T follicular helper cell (primary cell): Measurements from ENCODE around the gene MYH1.

Source experiments
- DNase-seq: peaks from one replicate; pipeline ENCODE4 v3.0.0-alpha.2; 2020; ENCODE audit warnings: low read depth

Gene MYH1

GRCh38 chr17:10482252-10482651, 36.1 kb downstream of the MYH1 start:
- DNase-seq: no peak

GRCh38 chr17:10477701-10478100, 40.6 kb downstream of the MYH1 start:
- DNase-seq: no peak

GRCh38 chr17:10474536-10474935, 43.8 kb downstream of the MYH1 start:
- no peak for DNase-seq

GRCh38 chr17:10471858-10472257, 46.5 kb downstream of the MYH1 start:
- DNase-seq: no peak

GRCh38 chr17:10469459-10469858, 48.9 kb downstream of the MYH1 start, which contains the start of gene MYH4:
Gene MYH4, minus strand, starts transcription at chr17:10469559. Its CDS starts 2,814 bp downstream, at chr17:10466745.
- DNase-seq: no peak

- DNase-seq: no peak
Observed at GRCh38 chr17:10463402-10463801, 54.9 kb downstream of the MYH1 start.

- DNase-seq: no peak
Observed at GRCh38 chr17:10460062-10460461, 58.3 kb downstream of the MYH1 start.

GRCh38 chr17:10458701-10459100, 59.6 kb downstream of the MYH1 start:
- no peak for DNase-seq

GRCh38 chr17:10457952-10458351, 60.4 kb downstream of the MYH1 start:
- no peak for DNase-seq

GRCh38 chr17:10447026-10447931, 71.1 kb downstream of the MYH1 start:
- no peak for DNase-seq
